Measurements from ENCODE around the gene TOX4.

Gene TOX4

DNA sequence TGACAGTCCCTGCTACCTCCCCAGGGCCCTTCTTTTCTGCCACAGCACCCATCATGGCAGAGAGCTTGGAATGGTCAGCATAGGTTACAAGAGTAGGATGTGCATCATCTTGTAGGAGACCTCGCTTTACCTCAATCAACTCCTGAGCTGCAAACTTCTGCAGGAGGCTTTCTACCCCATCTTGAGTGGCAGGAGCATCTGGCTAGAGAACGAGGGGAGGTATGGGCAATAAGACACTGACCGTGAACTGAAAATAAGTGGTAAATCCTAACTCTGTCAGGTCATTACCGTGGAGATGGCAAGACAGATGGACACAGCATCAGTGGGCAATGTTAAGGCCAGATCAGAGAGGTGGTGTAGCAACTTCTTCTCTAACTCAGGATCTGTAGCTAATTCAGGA is 26.4 kb downstream of the TOX4 start:
- no peak for DNase-seq (ENCODE audit: low spot score)

DNA sequence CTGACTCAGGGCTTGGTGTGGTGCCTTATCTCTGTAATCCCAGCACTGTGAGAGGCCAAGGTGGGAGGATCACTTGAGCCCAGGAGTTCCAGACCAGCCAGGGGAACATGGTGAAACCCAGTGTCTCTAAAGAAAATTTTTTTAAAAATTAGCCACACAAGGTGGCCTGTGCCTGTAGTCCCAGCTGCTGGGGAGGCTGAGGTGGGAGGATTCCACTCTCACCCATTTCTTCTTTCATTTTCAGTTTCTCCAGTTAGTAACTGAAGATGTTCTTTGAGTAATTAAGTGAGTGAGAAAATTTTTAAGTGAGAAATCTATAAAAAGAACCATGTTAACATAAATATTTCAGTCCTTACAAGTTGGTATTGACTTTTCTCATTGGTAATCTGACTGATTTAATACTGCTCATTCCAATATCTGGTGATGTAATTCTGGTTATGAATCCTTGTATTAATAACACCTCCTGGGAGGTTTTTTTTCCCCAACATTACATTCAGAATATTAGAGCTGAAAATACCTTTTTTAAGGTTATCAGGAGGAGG is 28.1 kb downstream of the TOX4 start:
- no peak for DNase-seq (ENCODE audit: low spot score)

DNA sequence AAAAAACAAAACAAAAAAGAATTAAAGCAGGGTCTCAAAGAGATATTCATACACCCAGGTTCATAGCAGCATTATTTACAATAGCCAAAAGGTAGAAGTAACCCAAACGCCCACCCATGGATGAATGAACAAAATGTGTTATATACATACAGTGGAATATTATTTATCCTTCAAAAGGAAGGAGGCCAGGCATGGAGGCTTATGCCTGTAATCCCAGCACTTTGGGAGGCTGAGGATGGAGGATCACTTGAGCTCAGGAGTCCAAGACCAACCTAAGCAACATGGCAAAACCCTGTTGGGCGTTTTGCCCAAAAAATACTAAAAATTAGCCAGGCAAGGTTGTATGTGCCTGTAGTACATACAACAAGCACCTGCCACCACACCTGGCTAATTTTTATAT is 29.6 kb downstream of the TOX4 start:
- no peak for DNase-seq (ENCODE audit: low spot score)

DNA sequence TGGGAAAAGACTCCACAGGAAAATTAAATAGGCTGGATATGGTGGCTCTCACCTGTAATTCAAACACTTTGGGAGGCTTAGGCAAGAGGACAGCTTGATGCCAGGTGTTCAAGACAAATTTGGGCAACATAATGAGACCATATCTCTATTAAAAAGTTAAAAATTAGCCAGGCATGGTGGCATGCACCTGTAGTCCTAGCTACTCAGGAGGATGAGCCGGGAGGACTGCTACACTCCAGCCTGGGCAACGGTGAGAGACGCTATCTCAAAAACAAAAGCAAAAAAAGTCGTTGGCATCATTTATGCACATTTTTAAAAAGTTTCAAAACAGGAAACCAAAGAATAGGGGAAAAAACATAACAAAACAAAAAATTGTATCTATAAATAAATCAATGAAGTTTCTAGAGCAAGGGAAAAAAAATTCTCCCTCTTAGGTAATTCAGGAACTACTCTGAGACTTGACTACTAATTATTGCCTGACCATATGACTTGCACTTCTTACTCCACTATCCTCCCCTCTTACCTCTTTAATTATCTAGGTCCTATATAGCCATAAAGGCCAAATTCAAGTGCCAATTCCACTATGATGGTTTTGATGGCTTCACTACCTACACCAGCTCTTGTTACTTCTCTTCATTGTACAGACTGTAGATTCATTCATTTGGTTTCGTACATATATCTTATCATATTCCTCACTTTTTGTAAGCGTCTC is 32.6 kb downstream of the TOX4 start:
- DNase-seq (ENCODE audit: low spot score): no peak

DNA sequence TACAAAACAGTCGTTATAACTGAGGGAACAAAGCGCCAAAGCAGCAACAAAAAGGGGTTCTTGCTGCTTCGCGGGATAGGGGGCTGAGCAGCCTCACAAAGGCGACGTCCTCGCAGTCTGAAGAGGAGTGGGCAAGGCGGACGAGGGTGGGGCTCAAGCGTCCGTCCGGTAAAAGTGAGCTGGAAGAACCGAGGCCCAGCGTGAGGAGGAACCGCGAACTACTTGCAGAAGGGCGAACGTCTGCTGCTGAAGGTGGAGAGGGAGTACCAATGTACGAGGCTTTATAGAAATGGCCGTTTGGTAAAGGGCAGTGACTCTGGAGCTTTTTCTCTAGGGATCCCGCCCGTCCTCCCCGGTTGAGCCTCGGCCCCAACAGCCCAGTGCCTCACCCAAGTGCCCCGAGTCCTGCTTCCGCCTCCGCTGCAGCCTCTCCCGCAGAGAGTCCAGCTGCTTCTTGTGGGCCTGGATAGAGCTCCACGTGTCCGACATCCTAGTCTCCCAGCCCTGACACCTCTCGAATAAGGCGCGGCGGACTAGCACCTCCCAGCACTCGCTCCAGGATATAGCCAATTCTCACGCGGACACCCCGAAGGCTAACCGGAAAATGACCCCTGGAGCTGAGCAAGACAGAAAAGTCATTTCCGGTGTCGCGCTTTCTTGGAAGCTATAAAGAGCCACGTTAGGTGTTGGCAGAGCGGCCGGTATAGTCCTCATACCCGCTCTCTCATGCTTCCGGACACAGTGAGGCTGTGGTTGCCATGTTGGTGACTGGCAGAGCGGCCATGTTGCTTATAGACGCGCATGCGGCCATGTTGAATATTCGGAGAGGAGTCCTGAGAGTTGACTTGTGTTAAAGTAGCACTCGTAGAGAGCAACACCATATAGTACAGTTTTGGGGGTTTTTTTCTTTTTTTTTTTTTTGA is 34.0 kb downstream of the TOX4 start, which contains the start of gene METTL3:
Gene METTL3, minus strand, starts transcription at position 606 of the 923 bp plus-strand sequence. Its CDS starts 117 bp downstream, at position 489.
- peak; percentile 99 for DNase-seq (ENCODE audit: low spot score)

DNA sequence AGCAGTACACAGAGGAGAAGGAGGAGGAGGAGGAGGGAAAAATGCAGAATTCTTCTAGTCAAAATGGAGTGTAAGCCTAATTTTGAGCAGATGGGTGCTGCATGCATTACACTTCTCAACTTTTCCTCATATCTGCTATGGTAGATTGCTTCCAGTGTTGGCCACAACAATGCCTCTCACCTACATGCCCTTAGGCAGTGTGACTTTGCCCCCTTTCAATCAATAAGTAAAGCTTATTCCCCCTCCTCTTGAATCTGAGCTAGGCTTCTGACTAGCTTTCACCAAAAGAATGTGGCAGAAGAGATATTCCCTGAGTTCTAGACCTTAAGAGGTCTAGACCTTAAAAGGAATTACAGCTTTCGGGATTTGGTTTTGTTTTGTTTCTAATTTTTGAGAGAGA is 37.3 kb downstream of the TOX4 start:
- DNase-seq (ENCODE audit: low spot score): no peak

DNA sequence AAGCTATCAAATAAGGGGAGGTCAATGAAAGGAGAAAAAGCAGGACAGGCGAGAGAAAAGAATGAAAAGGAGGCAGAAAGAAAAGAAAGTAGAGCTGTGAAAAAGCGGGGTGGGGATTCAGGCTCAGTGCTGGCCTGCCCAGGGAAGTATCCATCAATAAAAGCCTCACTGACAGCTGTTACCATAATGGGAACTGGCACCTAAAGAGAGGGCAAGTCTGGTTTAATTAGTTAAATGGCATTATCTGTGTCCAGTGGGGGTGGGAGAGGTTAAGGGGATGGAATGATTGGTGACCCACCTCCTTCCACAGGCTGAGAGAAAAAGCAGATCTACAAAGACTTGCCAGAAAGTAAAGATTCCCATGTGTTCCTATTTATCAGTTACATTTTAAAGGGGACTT is 41.7 kb downstream of the TOX4 start:
- no peak for DNase-seq (ENCODE audit: low spot score)

DNA sequence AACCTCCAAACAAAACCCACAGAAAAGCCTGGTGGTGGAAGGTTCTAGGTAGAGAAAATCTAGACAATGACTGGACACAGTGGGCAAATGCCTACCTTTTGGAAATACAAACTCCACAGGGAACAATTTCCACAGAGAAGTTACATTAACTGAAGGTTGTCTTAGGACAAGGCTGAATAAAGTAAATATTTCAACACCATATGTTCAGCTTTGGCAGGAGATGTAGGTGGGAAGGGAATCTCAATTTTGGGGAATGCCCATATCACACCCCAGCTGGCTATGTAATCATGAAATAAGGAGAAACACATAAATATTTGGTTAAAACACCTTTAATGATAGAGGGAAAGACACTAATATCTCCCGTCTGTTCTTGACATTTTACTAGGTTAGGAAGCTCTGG is 43.8 kb downstream of the TOX4 start:
- no peak for DNase-seq (ENCODE audit: low spot score)

DNA sequence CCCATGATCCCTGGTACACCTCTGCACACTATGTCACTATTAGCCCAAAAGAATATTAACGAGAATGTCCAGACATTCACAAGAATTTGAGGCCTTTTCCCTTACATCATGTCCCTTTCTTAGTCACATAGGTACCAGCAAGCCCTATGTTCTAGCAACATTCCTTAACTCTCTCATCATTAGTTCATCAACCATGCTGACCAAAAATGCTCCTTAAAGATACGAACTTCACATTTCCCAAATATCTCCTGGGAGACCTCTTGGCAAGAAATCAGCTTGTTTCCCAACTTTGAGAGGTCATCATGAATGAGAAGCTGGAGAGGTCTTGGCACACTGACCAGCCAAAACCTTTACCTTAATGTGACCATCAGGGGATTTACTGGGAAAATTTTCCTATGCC is 44.5 kb downstream of the TOX4 start:
- DNase-seq (ENCODE audit: low spot score): no peak

DNA sequence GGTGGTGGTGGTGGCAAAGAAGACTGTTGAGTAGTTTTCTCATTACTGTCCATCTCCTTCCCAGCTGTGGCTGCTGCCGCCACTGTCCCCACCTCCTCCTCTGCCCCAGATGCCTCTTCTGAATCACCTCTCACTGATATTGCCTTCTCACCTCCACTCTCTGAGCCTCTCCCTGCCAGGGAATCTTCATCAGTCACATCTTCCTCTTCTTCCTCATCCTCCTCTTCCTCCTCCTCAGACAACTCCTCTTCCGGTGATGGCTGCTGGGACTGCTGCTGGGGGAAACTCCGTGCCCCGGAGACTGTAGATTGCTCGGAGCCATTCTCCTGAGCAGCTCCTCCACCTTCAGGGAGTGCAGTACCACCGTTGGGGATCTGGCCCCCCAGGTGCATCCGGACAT is 46.2 kb downstream of the TOX4 start:
- DNase-seq (ENCODE audit: low spot score): no peak

DNA sequence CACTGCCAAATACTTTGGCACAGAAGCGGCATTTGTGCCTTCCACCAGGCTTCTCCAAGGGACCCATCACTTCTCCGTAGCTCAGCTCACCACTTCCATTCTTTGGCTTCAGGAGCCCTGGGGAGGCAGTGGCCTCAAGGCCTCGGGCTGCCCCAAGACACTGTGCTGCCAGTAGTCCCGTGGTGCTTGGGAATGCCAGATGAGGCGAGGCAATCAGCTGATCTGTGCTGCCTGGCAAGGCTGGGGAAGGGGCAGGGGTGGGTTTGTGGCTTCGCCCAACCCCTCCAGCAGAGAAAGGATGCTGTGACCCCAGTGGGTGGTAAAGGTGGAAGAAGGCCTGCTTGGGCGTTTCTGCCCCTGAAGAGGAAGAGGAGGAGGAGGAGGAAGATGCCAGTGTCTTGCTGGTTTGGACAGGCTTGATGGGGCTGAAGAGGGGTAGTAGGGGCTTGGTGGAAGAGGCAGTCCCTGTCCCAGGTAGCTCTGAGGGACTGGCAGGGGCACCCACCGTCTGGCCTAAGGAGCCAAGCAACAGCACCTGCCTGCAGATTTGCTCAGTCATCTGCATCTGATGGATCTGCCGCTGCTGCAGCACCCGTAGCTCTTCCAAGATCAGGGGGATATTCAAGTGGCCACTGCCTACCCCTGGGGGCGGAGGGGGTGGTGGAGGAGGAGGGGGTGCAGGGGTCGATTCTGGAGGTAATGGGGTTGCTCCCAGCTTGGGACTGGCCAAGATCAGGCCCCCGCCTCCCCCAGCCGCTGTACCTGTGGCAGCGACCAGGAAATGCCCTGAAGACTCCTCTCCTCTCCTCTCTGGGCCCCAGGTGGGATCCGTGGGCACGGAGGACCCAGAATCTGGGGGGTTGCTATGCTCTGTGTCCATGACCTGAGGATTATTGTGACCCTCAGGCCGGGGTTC is 47.8 kb downstream of the TOX4 start:
- no peak for DNase-seq (ENCODE audit: low spot score)

DNA sequence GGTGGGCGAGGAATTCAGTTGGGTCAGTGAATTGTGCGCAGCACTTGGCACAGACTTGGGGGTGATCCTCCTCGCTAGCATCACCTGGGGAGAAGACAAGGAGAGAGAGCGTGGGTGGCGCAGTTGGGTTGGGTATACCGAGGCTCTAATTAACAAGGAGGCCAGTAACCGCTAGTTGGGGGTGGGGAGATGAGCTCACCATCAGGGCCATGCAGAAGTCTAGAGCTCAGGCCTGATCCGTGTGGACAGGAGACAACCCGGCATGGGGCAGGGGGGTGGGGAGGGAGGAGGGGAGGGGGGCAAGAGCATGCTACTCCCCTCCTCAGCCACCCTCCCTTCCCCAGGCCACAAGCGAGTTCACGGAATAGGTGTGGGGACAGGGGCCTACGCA is 48.6 kb downstream of the TOX4 start:
- DNase-seq (ENCODE audit: low spot score): no peak

DNA sequence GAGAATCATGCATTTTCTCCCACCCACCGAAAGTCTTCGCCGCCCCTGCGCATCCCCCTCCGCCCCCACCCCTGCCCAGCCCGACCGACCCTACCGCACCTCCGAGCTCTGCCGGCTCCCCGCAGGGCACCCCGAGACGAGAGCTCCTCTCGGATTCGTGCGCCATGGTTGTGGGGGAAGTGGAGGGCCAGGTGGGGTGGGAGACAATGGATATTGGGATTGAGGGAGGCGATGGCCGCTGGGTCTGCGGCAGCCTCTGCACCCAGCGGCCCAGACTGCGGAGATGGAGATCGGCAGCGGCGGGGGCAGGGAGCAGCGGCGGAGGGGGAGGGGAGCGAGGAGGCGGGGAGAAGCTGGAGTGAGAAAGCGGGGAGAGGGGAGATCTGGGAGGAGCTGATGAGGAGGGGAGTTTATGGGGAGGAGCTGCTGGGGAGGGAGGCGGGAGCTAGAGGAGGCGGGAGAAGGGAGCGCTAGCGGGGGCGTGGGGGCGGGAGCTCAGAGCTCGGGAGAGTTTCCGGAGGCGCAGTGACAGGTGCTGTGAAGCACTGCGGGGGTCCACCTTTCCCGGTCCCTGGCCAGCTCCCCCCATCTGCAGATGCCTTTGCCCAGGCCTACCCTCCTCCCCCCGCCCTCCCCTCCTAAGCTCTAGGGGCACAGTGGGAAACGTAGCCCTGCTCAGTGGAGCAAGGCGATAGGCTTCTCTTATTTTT is 49.1 kb downstream of the TOX4 start, which contains the start of gene SALL2:
Gene SALL2, minus strand, starts transcription at position 385 of the 710 bp plus-strand sequence. Its CDS starts 219 bp downstream, at position 166.
- DNase-seq (ENCODE audit: low spot score): peak; percentile 57

DNA sequence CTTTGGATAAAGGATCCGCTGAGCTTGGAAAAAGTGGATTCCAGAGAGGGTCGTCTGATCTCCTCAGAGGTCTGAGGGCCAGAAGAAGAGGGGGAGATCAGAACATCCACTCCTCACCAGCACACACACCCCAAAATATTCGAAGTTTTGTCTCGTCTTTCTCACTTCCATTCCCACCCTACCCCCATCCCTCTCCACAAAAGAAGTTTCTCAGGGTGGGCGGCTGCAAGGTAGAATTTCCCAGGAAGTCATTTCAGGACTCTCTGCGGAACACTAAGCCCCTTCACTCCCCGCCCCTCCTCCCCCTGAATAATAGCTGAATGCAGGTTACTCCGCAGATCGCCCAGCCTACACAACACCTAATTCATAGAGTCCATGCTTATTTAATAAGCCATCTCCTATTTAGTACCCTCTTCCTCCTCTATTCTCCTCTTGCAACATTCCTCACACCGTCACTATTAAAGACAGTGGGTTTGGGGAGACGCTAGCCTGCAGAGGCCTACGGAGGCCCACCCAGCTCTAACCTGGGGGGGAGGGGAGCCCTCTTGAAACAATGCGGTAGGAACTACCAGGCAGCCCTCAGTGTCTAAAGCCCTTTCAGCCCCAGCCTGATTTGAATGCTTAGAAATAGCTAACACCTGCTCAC is 49.8 kb downstream of the TOX4 start:
- no peak for DNase-seq (ENCODE audit: low spot score)

DNA sequence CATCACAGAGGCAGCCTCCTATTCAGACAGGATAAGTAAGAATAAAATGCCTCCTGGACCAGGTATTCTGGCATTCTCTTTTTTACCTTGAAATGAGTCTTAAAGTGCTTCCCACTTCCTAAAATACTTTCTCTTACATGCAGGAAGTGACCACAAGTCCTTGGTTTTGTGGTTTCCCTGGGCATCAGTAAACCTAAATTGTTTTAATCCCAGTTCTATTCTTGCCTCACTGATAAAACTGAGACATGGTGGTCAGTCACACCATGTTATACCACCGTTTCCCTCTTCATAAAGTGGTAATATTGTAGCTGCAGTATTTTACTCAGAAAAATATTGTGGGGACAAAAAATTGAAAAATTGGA is 50.3 kb downstream of the TOX4 start:
- DNase-seq (ENCODE audit: low spot score): no peak

DNA sequence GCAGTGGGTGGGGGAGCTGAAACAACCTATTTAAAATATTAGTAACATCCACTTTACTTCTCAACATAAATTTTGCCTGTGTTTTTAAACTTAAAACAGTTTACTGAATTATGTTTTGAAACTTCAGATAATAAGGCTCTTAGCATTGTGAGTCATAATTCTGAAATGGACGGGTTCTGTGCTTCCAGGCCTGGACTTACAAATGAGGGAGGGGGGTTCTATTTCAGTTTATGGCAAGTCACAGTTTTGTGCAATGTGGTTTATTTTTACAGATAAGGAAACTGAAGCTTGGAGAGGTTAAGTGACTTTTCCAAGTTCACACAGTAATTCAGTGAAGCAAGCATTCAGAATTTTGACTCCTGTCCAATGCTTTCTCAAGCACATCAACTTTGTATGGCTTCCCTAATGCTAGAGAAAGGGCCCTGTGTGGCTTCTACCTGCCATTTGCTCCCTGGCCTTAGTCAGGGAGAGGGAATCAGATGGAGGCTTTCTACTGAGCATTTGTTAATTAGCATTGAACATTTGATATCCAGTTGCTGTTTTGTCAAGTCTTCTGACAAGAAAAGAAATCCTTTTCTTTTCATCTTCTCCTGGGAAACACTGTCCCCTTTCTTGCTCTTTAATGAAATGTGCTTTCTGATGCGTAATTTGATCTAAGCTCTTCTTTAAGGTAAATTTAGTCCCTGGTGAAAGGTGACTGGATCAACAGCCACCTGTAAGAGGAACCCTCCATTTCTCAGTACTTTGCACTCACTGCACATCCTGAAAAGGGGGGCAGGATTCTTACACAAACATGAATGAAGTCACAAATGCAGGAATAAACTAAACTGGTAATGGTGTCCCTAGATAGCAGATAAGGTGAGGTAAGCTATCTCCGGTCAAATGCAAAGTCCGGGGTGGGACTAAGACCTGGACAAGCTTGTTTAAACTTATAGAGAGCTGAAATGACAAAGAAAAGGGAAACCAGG is 51.7 kb downstream of the TOX4 start:
- DNase-seq (ENCODE audit: low spot score): no peak

DNA sequence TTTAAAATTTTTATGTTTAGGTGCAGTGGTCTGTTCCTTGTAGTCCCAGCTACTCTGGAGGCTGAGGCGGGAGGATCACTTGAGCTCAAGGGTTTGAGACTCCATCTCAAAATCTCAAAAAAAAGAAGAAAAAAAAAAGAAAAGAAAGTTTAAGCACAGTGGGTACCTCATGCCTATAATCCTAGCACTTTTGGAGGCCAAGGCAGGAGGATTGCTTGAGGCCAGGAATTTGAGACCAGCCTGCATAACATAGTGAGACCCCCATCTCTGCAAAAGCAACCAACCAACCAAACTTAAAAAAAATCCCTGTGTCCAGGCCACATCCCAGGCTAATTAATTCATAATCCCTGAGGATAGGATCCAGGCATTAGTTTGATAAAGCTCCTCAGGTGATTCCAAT is 52.5 kb downstream of the TOX4 start:
- no peak for DNase-seq (ENCODE audit: low spot score)

DNA sequence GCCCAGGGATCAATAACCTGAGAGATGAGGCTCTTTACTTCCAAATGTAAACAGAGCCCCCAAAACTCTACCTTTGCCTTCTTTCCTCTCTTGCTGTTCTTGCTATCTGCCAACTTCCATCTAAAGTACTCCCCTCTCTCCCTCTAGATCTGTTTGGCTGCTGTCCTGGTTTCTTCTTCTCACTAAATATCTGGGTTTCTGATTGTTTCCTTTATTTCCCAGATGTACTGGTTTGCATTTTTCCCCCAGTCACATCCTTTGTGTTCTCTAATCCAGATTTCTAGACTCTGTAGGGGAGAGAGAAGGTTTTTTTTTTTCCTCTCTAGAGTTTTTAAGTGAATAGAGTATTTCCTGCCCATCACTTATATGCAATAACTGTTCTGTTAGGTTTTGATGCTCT is 56.3 kb downstream of the TOX4 start:
- DNase-seq (ENCODE audit: low spot score): no peak

DNA sequence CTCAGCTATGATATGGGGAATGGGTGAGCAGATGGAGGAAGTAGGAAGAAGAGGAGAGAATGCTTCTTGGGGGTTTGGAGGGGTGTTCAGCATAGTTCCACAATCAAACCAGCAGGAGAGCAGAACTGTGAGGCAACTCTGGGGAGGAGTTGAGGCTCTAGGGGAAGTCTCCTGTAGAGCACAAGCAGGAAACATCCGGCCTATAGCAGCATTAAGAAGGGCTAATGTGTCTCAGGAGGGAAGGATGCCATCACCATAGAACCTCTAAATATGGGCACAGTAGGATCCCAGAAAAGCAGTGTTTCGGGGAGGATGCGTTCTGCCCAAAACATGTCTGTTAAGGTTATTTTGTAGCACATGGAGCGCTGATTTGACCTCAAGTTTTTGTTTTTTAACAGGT is 57.6 kb downstream of the TOX4 start:
- no peak for DNase-seq (ENCODE audit: low spot score)
